GM12864 (cell line): Measurements from ENCODE around the gene OLFML1.

Source experiments
- DNase-seq: peaks from one replicate; pipeline ENCODE4 v3.0.0-alpha.2; 2011; ENCODE audit warnings: low read depth
- H3K4me3 ChIP-seq: 2 replicates; pipeline ENCODE4 v1.5.1; 2011; ENCODE audit warnings: mild to moderate bottlenecking, low read depth, low read length, control low read depth
- TF ChIP-seq, protein P1 (sequence below): IDR thresholded peaks from 2 replicates; pipeline ENCODE4 v1.5.1; 2011; ENCODE audit warnings: low read depth, mild to moderate bottlenecking, moderate library complexity, low read length, control low read depth, inconsistent platforms; ENCODE audit errors: missing control alignments

The OLFML1 gene

DNA sequence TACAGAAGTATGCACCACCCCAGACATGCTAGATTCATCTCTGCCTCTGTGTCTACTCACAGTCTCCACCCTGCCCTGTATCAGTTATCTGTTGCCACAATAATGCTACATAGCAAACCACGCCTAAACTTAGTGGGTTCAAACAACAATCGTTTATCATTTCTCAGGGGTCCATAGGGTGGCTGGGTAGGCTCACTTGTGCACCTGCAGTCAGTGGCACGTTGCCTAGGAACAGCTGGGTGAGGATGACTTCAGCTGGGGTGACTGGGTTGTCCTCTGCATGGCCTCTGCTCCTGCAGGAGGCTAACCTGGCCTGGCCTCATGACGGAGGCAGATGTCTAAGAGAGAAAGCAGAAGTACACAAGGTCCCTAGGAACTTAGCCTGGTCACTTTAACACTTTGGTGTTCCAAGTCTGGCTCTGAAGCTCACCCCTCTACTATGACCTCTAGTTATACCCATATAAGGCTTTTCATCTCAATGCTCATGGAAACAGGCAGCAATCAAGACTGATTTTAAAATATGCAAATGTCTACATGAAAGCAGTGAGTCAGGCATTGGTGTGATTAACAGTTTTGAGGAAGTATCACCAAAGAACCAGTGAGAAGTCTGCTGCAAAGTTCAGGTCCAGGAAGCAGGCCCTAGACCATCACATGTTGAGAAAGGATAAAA is 10.7 kb downstream of the OLFML1 start:
- TF ChIP-seq, protein P1, sequence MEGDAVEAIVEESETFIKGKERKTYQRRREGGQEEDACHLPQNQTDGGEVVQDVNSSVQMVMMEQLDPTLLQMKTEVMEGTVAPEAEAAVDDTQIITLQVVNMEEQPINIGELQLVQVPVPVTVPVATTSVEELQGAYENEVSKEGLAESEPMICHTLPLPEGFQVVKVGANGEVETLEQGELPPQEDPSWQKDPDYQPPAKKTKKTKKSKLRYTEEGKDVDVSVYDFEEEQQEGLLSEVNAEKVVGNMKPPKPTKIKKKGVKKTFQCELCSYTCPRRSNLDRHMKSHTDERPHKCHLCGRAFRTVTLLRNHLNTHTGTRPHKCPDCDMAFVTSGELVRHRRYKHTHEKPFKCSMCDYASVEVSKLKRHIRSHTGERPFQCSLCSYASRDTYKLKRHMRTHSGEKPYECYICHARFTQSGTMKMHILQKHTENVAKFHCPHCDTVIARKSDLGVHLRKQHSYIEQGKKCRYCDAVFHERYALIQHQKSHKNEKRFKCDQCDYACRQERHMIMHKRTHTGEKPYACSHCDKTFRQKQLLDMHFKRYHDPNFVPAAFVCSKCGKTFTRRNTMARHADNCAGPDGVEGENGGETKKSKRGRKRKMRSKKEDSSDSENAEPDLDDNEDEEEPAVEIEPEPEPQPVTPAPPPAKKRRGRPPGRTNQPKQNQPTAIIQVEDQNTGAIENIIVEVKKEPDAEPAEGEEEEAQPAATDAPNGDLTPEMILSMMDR, result no peak
- DNase-seq, result peak; percentile 57
- no peak overlapping the region for H3K4me3 ChIP-seq

DNA sequence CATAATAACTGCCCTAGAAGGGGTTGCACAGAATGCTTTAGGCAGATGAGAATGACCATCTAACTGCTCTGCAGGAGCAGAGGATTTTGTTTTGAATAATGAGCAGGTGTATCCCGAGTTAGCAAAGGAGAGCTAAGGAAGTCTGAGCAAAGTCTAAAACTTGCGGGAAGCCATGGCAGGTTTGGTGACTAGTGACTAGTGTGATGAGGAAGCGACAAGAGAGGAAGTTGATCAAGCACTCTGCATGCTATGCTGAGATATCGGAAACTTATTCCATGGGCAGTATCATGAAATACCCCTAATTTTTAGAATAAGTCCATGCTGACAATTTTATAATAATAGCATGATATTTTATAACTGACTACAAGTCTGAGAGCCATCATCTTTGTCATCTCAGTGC is 12.9 kb downstream of the OLFML1 start:
- no peak for DNase-seq
- H3K4me3 ChIP-seq, result no peak overlapping the region
- TF ChIP-seq, protein P1, result no peak

DNA sequence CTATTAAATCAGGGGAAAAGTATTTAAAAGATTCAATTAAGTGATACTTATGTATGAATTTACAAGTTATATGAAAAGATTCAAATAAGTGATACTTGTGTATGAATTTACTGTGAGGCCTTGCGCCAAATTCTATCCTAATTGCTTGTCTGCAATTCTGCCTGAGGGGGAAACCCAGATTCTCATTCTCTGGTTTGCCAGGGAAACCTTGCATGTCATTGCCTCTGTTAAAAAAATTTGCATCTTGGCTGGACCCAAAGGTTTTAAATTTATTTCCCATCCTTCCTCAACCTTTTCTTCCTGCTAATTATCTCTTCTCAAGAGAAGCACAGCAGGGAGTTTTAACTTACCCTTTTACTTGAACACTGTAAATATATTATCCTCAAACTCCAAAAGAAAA is 13.8 kb downstream of the OLFML1 start:
- no peak overlapping the region for H3K4me3 ChIP-seq
- no peak for DNase-seq
- TF ChIP-seq, protein P1, result no peak

DNA sequence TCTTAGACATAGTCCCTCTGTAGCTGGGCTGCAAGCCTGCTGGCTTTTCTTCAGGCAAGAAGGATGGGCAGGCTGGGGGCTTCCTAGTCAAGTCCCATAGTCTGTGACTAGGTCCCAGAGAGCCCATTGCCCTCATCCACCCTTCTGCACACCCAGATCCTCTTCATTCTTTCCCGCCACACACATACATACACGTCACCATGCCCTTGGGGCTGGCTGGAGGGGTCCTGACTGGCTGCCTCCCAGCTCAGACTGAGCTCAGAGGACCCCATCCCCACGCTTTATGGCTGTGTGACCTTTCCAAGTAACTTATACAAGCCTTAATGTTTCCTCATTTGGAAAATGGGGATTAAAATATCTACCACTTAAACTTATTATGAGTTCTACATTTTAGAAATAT is 14.9 kb downstream of the OLFML1 start:
- DNase-seq, result no peak
- TF ChIP-seq, protein P1, result no peak
- H3K4me3 ChIP-seq, result no peak overlapping the region

DNA sequence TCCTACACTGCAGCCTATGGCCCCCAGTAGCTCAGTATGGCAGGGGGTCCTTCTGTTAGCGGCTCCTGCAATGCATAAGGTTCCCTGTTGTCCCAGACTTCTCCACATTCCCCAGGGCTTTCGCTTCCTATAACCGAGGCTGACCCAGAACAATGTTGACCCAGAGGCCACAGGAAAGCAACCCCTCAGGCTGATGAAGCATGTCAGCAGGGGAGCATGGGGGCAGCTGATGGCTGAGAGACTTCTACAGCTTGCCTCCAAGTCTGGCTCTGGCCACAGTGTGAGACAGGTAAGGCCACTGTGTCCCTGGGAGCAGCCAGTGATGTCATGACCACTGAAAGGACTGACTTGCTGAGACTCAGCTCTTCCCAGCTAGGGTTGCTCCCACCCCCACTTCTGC is 15.9 kb downstream of the OLFML1 start:
- H3K4me3 ChIP-seq, result no peak overlapping the region
- TF ChIP-seq, protein P1, result no peak
- no peak for DNase-seq

DNA sequence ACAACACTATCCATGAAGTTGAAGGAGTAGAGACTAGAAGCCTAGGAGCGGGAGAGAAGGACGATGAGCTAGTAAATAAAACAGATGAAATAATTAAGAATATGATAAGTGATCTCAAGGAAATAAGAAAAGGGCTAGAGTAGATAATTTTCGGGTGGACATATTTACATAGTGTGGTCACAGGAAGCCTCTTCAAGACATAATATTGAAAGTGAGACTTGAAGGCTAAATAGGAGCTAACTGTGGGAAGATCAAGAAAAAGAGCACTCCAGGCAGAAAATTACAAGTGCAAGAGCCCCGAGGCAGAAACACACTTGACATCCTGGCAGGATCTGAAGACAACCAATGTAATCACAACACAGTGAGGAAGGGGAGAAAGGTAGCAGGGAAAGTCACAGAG is 16.6 kb downstream of the OLFML1 start:
- no peak for DNase-seq
- H3K4me3 ChIP-seq, result no peak overlapping the region
- TF ChIP-seq, protein P1, result no peak

DNA sequence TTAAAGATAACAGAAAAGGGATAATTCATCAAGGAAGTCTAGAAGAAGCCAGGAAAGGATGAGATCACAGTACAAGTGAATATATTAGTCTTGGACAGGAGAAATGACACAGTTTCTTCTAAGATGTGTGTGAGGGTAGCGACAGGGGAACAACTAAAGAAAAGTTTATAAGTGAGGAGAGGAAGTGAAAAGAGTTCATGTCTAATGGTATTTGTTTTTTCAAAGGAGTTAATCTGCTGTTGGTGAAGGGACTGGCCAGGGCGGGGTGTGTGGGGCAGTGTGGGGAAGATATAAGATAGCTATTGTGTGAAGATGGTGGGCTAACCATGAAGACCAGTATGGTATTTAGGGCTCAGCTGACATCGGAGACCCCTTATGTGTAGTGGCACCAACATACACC is 20.9 kb downstream of the OLFML1 start:
- TF ChIP-seq, protein P1, result no peak
- no peak for DNase-seq
- no peak overlapping the region for H3K4me3 ChIP-seq
